H1 (cell line): ENCODE results near the gene HSF5.

Experiments used
- BACH1 ChIP-seq: IDR thresholded peaks from 2 replicates; pipeline ENCODE4 v1.6.1; 2012; ENCODE audit warnings: low read length, improper control_type of control experiment
- CEBPB ChIP-seq: IDR thresholded peaks from 2 replicates; pipeline ENCODE4 v1.6.1; 2012; ENCODE audit warnings: low read depth, low read length
- CTCF ChIP-seq, 3 experiments: IDR thresholded peaks; 1 replicate in 2 of 3; 2 replicates in 1 of 3; pipeline versions ENCODE4 v1.5.1 to v1.6.1; 2011; ENCODE audit warnings: low read length in 3 of 3, mild to moderate bottlenecking in 3 of 3, inconsistent platforms in 2 of 3, low read depth in 1 of 3, moderate library complexity in 1 of 3; ENCODE audit not compliant: insufficient read depth in 1 of 3; ENCODE audit errors: control extremely low read depth in 1 of 3
- E2F6 ChIP-seq: IDR thresholded peaks from 2 replicates; pipeline ENCODE4 v1.6.1; 2012; ENCODE audit warnings: inconsistent platforms
- EZH2 ChIP-seq: fragments of 200-600 bp; sonication (generic); IDR thresholded peaks from 2 replicates; pipeline ENCODE4 v1.7.1; 2012; ENCODE audit warnings: low read depth, mild to moderate bottlenecking, moderate library complexity, low read length, inconsistent platforms; ENCODE audit not compliant: severe bottlenecking
- GABPA ChIP-seq: IDR thresholded peaks from 2 replicates; pipeline ENCODE4 v1.6.1; 2011; ENCODE audit warnings: mild to moderate bottlenecking, low read length, moderate library complexity, borderline replicate concordance; ENCODE audit not compliant: insufficient read depth
- NANOG ChIP-seq: IDR thresholded peaks from 2 replicates; pipeline ENCODE4 v1.6.1; 2011; ENCODE audit warnings: low read length, low read depth, mild to moderate bottlenecking, inconsistent platforms; ENCODE audit not compliant: insufficient read depth, poor library complexity, severe bottlenecking
- PHF8 ChIP-seq: fragments of 200-600 bp; sonication (generic); conservative IDR thresholded peaks from 2 replicates; pipeline ENCODE4 v1.7.1; 2012; ENCODE audit warnings: low read depth, mild to moderate bottlenecking, inconsistent platforms, low read length, moderate library complexity
- POLR2A ChIP-seq, 2 experiments: IDR thresholded peaks; 1 replicate in 1 of 2; 2 replicates in 1 of 2; pipeline ENCODE4 v1.6.1; 2011; ENCODE audit warnings: low read depth in 2 of 2, low read length in 2 of 2, mild to moderate bottlenecking in 2 of 2; ENCODE audit errors: control extremely low read depth in 1 of 2
- POLR2AphosphoS5 ChIP-seq: IDR thresholded peaks from 2 replicates; pipeline ENCODE4 v1.6.1; 2011; ENCODE audit warnings: low read depth, low read length
- RNF2 ChIP-seq: fragments of 200-900, 300-1000 bp; sonication (generic); IDR thresholded peaks from 2 replicates; pipeline ENCODE4 v1.7.1; 2016; ENCODE audit warnings: borderline replicate concordance, low read depth, mild to moderate bottlenecking, antibody characterized with exemption, low read length; ENCODE audit not compliant: poor library complexity, severe bottlenecking; ENCODE audit errors: missing control alignments
- SIN3A ChIP-seq, 2 experiments: IDR thresholded peaks in 1 of 2; conservative IDR thresholded peaks in 1 of 2; 2 replicates each; pipeline ENCODE4 v1.6.1; 2011 to 2012; ENCODE audit warnings: low read length in 2 of 2, improper control_type of control experiment in 1 of 2, low read depth in 1 of 2, mild to moderate bottlenecking in 1 of 2
- SP2 ChIP-seq: IDR thresholded peaks from 2 replicates; pipeline ENCODE4 v1.6.1; 2012; ENCODE audit warnings: mild to moderate bottlenecking, low read length, inconsistent platforms
- TAF7 ChIP-seq: optimal IDR thresholded peaks from 2 replicates; pipeline ENCODE3; 2011; ENCODE audit warnings: low read depth, mild to moderate bottlenecking, inconsistent platforms, low read length, moderate library complexity, borderline replicate concordance

- no peak for TF ChIP-seq EZH2
- no peak for TF ChIP-seq BACH1
- TF ChIP-seq POLR2AphosphoS5, result no peak
- TF ChIP-seq CTCF (IDR thresholded peaks at IDR 0.05; ENCODE audit: control extremely low read depth in 1 of 3, insufficient read depth in 1 of 3, low read depth in 1 of 3, low read length in 3 of 3), result no peak
- no peak for TF ChIP-seq POLR2A (IDR thresholded peaks at IDR 0.05; ENCODE audit: control extremely low read depth in 1 of 2, low read depth in 2 of 2, low read length in 2 of 2)
- no peak for TF ChIP-seq NANOG
- no peak for TF ChIP-seq GABPA
- TF ChIP-seq SP2, result no peak
- TF ChIP-seq RNF2, result no peak
- TF ChIP-seq CEBPB, result no peak
- TF ChIP-seq SIN3A (conservative IDR thresholded peaks at IDR 0.05 in 1 of 2, IDR thresholded peaks at IDR 0.05 in 1 of 2; ENCODE audit: low read depth in 1 of 2, low read length in 2 of 2), result no peak
- TF ChIP-seq PHF8, result no peak
- TF ChIP-seq TAF7, result no peak
- no peak for TF ChIP-seq E2F6
Observed at GRCh38 chr17:58416937-58417299, 71.3 kb downstream of the HSF5 start.
